ENCODE results near the gene ATOH1. TPM values are rescaled to one million over a fixed set of nuclear protein-coding genes. Genes with fewer than 3 reads are reported as not detected.

Gene ATOH1
- total RNA-seq, 2 experiments from 2014 or later, result not detected

GRCh38 chr4:93791570-93792195, 36.9 kb upstream of the ATOH1 start:
- intact Hi-C loops (cut with micrococcal nuclease; ENCODE audit: unreplicated experiment), result loop anchor here (2.0 to 10.0 kb wide), 3 partner anchors 335 to 803 kb away; no protein-coding TSS in a partner anchor
- no peaks in the 10 kb centered on the region for H3K79me2 ChIP-seq (ENCODE audit: insufficient read depth, low read depth, low read length)
- no peak overlapping the region for H3K4me2 ChIP-seq (ENCODE audit: low read length)
- H3K4me3 ChIP-seq (ENCODE audit: low read depth, low read length, poor library complexity, severe bottlenecking), result no peak overlapping the region
- ChIA-PET CTCF (ENCODE audit: unreplicated experiment) (no interaction called here), POLR2A (no interaction called here)
- H3K9me2 ChIP-seq (ENCODE audit: insufficient read depth, low read length), result no peaks in the 10 kb centered on the region
- no peak overlapping the region for H3K27ac ChIP-seq (ENCODE audit: low read depth, low read length, poor library complexity, severe bottlenecking)
- BruUV-seq (replicated peaks), result no TSS peak
- no peaks in the 10 kb centered on the region for H3K9me3 ChIP-seq (ENCODE audit: low read length)
- H4K20me1 ChIP-seq (ENCODE audit: insufficient read depth, low read length), result no peaks in the 10 kb centered on the region
- no peak overlapping the region for H2AFZ ChIP-seq (ENCODE audit: low read length)
- TF ChIP-seq CTCF (conservative IDR thresholded peaks at IDR 0.05; ENCODE audit: low read length) (peak; percentile 97), EZH2phosphoT487 (IDR thresholded peaks at IDR 0.05; ENCODE audit: borderline replicate concordance, low read depth, low read length) (no peak)
- H3K36me3 ChIP-seq (ENCODE audit: insufficient read depth, low read length), result no peaks in the 10 kb centered on the region
- peak; percentile 56 for DNase-seq (ENCODE audit: low spot score)
- H3K4me1 ChIP-seq (ENCODE audit: insufficient read depth, low read length, poor library complexity, severe bottlenecking), result no peaks in the 10 kb centered on the region

- no peaks in the 10 kb centered on the region for H3K79me2 ChIP-seq (ENCODE audit: insufficient read depth, low read depth, low read length)
- no peaks in the 10 kb centered on the region for H4K20me1 ChIP-seq (ENCODE audit: insufficient read depth, low read length)
- no peak overlapping the region for H3K4me2 ChIP-seq (ENCODE audit: low read length)
- CTCF ChIA-PET (ENCODE audit: unreplicated experiment), result no interaction called here
- H3K36me3 ChIP-seq (ENCODE audit: insufficient read depth, low read length), result no peaks in the 10 kb centered on the region
- no peaks in the 10 kb centered on the region for H3K9me2 ChIP-seq (ENCODE audit: insufficient read depth, low read length)
- H3K9me3 ChIP-seq (ENCODE audit: low read length), result no peaks in the 10 kb centered on the region
- DNase-seq (ENCODE audit: low spot score), result no peak
- H2AFZ ChIP-seq (ENCODE audit: low read length), result no peak overlapping the region
- TF ChIP-seq EZH2phosphoT487 (IDR thresholded peaks at IDR 0.05; ENCODE audit: borderline replicate concordance, low read depth, low read length), result no peak
- no peak for TF ChIP-seq CTCF (conservative IDR thresholded peaks at IDR 0.05; ENCODE audit: low read length)
- H3K4me3 ChIP-seq (ENCODE audit: low read depth, low read length, poor library complexity, severe bottlenecking), result no peak overlapping the region
- POLR2A ChIA-PET, result no interaction called here
- no TSS peak for BruUV-seq (replicated peaks)
- H3K4me1 ChIP-seq (ENCODE audit: insufficient read depth, low read length, poor library complexity, severe bottlenecking), result no peaks in the 10 kb centered on the region
- intact Hi-C loops (cut with micrococcal nuclease; ENCODE audit: unreplicated experiment), result no loop called here
- no peak overlapping the region for H3K27ac ChIP-seq (ENCODE audit: low read depth, low read length, poor library complexity, severe bottlenecking)
Observed at GRCh38 chr4:93802045-93802444, 26.5 kb upstream of the ATOH1 start.

GRCh38 chr4:93809773-93810172, 18.8 kb upstream of the ATOH1 start:
- no peak overlapping the region for H3K27ac ChIP-seq (ENCODE audit: low read depth, low read length, poor library complexity, severe bottlenecking)
- H3K9me3 ChIP-seq (ENCODE audit: low read length), result no peaks in the 10 kb centered on the region
- H3K79me2 ChIP-seq (ENCODE audit: insufficient read depth, low read depth, low read length), result no peaks in the 10 kb centered on the region
- intact Hi-C loops (cut with micrococcal nuclease; ENCODE audit: unreplicated experiment), result no loop called here
- no peaks in the 10 kb centered on the region for H3K9me2 ChIP-seq (ENCODE audit: insufficient read depth, low read length)
- no peak overlapping the region for H3K4me2 ChIP-seq (ENCODE audit: low read length)
- no peak for DNase-seq (ENCODE audit: low spot score)
- no peaks in the 10 kb centered on the region for H3K4me1 ChIP-seq (ENCODE audit: insufficient read depth, low read length, poor library complexity, severe bottlenecking)
- no peak overlapping the region for H2AFZ ChIP-seq (ENCODE audit: low read length)
- no TSS peak for BruUV-seq (replicated peaks)
- H4K20me1 ChIP-seq (ENCODE audit: insufficient read depth, low read length), result no peaks in the 10 kb centered on the region
- no peak overlapping the region for H3K4me3 ChIP-seq (ENCODE audit: low read depth, low read length, poor library complexity, severe bottlenecking)
- ChIA-PET POLR2A (no interaction called here), CTCF (ENCODE audit: unreplicated experiment) (no interaction called here)
- H3K36me3 ChIP-seq (ENCODE audit: insufficient read depth, low read length), result no peaks in the 10 kb centered on the region
- TF ChIP-seq CTCF (conservative IDR thresholded peaks at IDR 0.05; ENCODE audit: low read length) (no peak), EZH2phosphoT487 (IDR thresholded peaks at IDR 0.05; ENCODE audit: borderline replicate concordance, low read depth, low read length) (no peak)
